IPS DF 19.7 (cell line): Measurements from ENCODE around the gene ZDHHC11.
"Not testable (repeated sequence)": the region's sequence is repeated elsewhere in the genome, so short reads cannot be mapped to it uniquely, and the experiment has no call there.

Experiments
- DNase-seq: peaks from one replicate; pipeline ENCODE4 v3.0.0-alpha.2; 2013; ENCODE audit warnings: low read depth, low spot score

Gene ZDHHC11

GRCh38 chr5:776862-777711 lies 73.7 kb downstream of the ZDHHC11 start:
- DNase-seq: no peak

- no peak for DNase-seq
Measured at GRCh38 chr5:775961-776861, 74.6 kb downstream of the ZDHHC11 start.

GRCh38 chr5:775595-775960 lies 75.2 kb downstream of the ZDHHC11 start:
- not testable (repeated sequence) for DNase-seq

GRCh38 chr5:774854-775505 lies 75.8 kb downstream of the ZDHHC11 start:
- not testable (repeated sequence) for DNase-seq

GRCh38 chr5:774304-774703 lies 76.5 kb downstream of the ZDHHC11 start:
- not testable (repeated sequence) for DNase-seq

- DNase-seq: no peak
Measured at GRCh38 chr5:773517-774264, 77.1 kb downstream of the ZDHHC11 start.

GRCh38 chr5:772931-773330 lies 77.9 kb downstream of the ZDHHC11 start:
- DNase-seq: not testable (repeated sequence)

GRCh38 chr5:772547-772890 lies 78.3 kb downstream of the ZDHHC11 start:
- not testable (repeated sequence) for DNase-seq

GRCh38 chr5:771841-772546 lies 78.8 kb downstream of the ZDHHC11 start:
- not testable (repeated sequence) for DNase-seq

- DNase-seq: not testable (repeated sequence)
Measured at GRCh38 chr5:771087-771781, 79.6 kb downstream of the ZDHHC11 start.

GRCh38 chr5:770585-770984 lies 80.2 kb downstream of the ZDHHC11 start:
- not testable (repeated sequence) for DNase-seq

- not testable (repeated sequence) for DNase-seq
Measured at GRCh38 chr5:769485-770145, 81.2 kb downstream of the ZDHHC11 start.

GRCh38 chr5:766666-767431 lies 83.9 kb downstream of the ZDHHC11 start:
- no peak for DNase-seq

- no peak for DNase-seq
Measured at GRCh38 chr5:765948-766631, 84.7 kb downstream of the ZDHHC11 start.

GRCh38 chr5:763998-764781 lies 86.6 kb downstream of the ZDHHC11 start:
- DNase-seq: no peak

- DNase-seq: no peak
Measured at GRCh38 chr5:763397-763796, 87.4 kb downstream of the ZDHHC11 start.

- DNase-seq: not testable (repeated sequence)
Measured at GRCh38 chr5:762996-763395, 87.8 kb downstream of the ZDHHC11 start.
